OCI-LY3 (cell line): ENCODE results near the gene TCL1B.

Experiments
- CTCF ChIP-seq: fragments of 200-600, 300-600 bp; sonication (generic); IDR thresholded peaks from 2 replicates; pipeline ENCODE4 v1.5.1; 2014; ENCODE audit warnings: antibody characterized with exemption, low read length, low read depth
- EZH2phosphoT487 ChIP-seq: fragments of 200-600 bp; shearing (Covaris generic); IDR thresholded peaks from 2 replicates; pipeline ENCODE4 v1.6.1; 2018; ENCODE audit warnings: antibody characterized with exemption, mixed run types, low read depth

GRCh38 chr14:95686935-95687334 is 709 bp downstream of the TCL1B start:
- TF ChIP-seq CTCF (no peak), EZH2phosphoT487 (no peak)
